Measurements from ENCODE around the gene ST6GALNAC2.

GRCh38 chr17:76540381-76541300 is 45.0 kb downstream of the ST6GALNAC2 start:
- TF ChIP-seq ZNF629 (tag by site-specific recombination; IDR thresholded peaks at IDR 0.05) (peak; percentile 79), CTCF (tag by site-specific recombination; IDR thresholded peaks at IDR 0.05) (peak; percentile 81), ZNF239 (tag by site-specific recombination; IDR thresholded peaks at IDR 0.05) (no peak), ZBTB11 (tag by site-specific recombination; conservative IDR thresholded peaks at IDR 0.05; ENCODE audit: low read depth) (0 out of 2 replicates have a peak, but pooled peaks have one; percentile 6), ZBTB1 (tag by site-specific recombination; IDR thresholded peaks at IDR 0.05) (no peak), ZBTB21 (tag by site-specific recombination; IDR thresholded peaks at IDR 0.05) (no peak)
